HG03342 (cell line): ENCODE data around the gene THEMIS.
"Not testable (repeated sequence)": the region's sequence is repeated elsewhere in the genome, so short reads cannot be mapped to it uniquely, and the experiment has no call there.

Experiments used
- ATAC-seq: cut with Tn5 transposase; IDR thresholded peaks from one replicate; pipeline ENCODE4 v1.9.1; 2021; ENCODE audit warnings: mild to moderate bottlenecking, moderate library complexity; ENCODE audit not compliant: unreplicated experiment

THEMIS gene, protein sequence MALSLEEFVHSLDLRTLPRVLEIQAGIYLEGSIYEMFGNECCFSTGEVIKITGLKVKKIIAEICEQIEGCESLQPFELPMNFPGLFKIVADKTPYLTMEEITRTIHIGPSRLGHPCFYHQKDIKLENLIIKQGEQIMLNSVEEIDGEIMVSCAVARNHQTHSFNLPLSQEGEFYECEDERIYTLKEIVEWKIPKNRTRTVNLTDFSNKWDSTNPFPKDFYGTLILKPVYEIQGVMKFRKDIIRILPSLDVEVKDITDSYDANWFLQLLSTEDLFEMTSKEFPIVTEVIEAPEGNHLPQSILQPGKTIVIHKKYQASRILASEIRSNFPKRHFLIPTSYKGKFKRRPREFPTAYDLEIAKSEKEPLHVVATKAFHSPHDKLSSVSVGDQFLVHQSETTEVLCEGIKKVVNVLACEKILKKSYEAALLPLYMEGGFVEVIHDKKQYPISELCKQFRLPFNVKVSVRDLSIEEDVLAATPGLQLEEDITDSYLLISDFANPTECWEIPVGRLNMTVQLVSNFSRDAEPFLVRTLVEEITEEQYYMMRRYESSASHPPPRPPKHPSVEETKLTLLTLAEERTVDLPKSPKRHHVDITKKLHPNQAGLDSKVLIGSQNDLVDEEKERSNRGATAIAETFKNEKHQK

DNA sequence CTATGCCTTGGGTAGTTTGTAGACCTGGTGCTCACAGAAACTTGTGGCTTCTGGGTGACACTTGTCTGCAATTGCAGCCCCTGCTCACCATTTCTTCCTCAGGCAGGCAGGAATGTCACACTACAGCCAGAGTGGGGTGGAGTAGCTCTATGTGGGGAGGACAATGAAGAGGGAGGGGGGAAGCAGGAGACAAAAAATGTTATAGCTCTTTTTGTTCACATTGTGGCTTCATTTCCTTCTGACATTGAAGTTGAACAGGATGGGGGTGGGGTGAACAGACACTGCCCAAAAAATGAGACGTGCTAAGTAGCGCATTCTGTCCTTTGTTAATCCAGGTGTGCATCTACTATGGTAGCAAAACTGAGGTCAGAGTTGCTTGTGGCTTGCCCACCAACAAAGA lies at the start of gene THEMIS:
TSS of gene THEMIS (minus strand) at position 124 of the 400 bp plus-strand sequence. CDS start 126 bp downstream, outside the sequence.
- no peak for ATAC-seq

DNA sequence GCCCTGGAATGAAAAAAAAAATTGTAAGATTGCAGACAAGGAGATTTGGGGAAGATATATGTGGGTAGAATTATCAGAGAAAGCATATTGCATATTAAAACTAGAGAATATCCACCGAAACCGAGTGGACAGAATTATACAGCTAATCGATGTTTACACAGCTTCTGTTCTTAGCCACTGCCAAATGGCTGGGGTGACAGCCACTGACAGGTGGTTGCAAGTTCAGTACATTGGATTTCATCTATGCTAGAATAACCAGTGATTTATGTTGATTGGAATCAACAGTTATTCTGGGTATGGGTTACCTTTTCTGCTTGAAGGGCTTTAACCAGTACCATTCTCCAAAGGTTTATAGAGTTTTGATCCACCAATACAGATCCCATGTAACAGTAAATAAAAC lies 48.4 kb upstream of the THEMIS start:
- no peak for ATAC-seq

DNA sequence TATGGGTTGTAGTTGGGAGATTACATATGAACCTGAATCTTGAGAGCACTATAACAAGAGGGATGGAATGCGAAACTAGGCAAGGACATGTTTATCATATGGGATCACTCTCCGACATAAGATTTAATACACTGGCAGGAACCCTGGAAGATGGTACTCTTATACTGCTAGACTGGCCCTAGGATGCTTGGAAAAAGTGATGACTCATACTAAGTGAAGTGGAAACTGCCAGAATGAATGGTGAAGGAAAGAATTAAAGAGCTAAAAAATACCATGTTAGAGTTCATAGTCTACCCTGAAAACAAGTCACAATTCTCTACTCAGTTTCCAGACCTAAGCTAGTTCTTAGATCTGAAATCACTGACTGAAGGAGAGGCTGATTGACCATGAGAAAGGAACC lies 45.5 kb upstream of the THEMIS start:
- no peak for ATAC-seq

DNA sequence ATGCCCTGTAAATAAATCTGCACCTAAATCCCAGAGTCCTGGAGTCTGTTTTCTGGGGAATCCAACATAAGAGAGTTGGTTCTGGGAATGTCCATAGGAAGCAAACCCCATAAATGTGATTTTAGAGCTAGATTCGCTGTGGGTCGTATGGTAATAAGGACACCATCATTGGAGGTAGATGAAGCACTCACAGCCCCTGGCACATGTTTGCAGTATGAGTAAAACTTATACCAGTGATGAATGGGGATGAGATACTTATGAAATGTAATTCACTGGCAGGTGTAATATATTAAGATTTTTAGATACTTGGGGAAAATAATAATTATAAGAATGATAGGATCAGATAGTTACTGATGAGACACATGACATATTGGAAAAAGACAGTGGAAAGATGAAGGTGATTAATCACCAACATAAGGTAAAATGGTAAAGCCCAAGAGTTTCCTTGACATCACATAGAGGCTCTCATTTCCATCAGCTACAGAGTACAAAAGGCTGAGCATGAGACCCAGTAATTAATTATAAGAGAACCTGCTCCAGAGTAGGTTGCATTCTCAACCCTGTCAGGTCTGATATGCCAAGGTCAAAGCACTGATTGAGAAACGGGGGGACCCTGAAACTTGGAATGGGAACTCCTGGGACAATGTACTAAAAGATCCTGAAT lies 44.7 kb upstream of the THEMIS start:
- no peak for ATAC-seq

DNA sequence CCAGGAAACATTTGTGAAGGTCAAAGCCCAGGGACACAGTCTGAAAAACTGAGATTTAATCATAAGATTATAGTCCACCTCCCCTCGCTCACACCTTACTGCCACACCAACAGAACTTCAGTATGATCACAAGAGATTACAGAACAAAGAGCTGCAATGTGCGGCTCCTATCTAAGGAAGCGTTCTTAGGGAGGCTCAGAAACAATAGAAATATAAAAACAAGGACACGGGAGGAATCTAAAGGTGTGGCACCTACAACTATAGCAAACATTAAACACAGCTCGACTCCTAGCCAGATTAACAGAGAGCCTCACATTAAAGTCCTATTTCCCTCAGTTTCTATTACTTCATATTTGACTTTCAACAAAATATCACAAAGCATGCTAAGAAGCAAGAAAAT lies 40.4 kb upstream of the THEMIS start:
- ATAC-seq = no peak

DNA sequence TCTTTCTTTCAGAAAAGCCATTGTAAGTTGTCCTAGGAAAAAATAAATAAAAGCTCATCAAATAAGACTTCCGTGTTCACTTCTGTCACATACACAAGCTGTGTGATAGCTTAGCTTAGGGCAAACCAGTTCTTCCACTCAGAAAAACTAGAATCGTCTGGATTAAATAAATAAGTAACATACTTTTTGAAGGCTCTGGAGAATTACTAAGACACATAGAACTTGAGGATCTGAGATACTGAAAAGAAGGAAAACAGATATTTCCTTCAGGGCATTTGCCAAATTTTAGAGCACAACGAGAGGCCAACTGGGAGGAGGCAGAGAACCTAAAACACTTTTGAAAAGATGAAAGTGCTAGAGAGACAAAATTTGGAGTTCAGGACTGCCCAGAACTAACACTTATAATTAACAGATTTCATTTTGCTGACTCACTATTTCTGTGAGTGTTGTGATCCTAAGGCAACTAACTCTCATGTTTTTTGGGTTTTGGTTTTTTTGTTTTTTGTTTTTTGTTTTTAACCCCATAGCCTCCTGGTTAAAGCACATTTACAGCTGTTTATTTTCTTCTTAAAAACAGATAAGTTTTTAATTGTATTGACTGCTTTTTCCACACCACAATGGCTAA lies 38.7 kb upstream of the THEMIS start:
- no peak for ATAC-seq

DNA sequence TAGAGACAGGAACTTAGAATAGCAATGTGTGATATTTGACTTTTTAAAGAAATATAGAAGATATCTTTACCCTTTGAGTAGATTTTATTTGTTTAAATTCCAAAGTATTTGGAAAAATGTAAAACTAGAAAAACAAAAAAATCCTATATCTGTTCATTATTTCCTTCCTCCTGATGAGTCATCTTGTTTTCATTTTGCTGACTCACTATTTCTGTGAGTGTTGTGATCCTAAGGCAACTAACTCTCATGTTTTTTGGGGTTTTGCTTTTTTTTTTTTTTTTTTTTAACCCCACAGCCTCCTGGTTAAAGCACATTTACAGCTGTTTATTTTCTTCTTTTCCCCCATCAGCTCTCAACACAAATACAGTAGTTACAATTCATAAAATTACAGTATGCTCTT lies 37.8 kb upstream of the THEMIS start:
- ATAC-seq = peak; percentile 45

DNA sequence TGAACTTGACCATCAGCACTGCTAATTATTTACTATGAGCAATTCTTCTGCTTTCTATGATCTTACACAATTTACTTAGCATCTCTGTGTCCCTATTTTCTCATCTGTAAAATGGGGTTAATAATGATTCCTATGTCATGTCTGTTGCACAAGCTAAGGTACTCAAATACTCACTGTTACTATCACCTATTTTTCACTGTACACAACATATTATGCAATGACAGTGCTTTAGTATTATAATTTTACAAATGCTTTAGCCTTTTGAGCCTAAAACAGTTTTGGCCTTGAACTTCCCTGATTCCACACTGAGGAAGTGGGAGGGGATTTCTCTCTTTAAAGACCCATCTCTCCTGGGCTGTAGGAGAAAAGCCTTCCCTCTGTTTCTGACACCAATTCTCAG lies 36.9 kb upstream of the THEMIS start:
- ATAC-seq = no peak

DNA sequence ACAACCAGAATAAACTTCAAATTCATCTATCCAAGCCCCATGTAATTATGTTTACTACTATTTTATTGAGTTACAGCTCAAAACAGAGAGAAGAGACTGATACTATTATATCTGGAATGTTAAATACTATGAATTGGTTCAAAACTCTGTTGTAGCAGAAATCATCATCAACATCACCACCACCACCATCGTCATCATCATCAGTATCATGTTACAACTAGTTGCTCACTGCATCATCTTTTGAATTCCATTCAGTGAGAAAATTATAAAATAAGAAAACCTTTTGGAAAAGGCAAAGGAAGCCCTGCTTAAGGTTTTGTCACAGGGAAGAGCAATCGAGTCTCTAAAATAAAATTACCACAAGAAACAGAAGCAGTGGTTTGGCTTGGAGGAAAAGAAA lies 36.2 kb upstream of the THEMIS start:
- ATAC-seq = no peak

DNA sequence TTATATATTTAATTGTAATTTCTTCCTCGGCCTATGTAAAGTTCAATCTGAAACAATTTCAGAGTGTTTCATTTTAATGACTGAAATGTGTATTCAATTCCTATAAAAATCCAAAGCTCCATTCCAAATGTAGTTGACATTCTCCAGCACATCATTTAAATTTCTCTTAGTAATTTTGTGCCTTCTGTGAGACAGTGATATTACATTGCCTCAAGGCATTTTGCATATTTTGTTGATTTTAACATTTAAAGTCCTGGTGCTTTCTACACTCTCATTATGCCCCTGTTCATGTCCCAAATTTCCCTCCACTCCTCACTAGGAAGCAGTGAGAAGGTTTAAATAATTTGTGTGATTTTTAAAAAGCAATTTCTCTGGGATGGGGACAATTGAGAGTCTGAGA lies 34.1 kb upstream of the THEMIS start:
- ATAC-seq = no peak

DNA sequence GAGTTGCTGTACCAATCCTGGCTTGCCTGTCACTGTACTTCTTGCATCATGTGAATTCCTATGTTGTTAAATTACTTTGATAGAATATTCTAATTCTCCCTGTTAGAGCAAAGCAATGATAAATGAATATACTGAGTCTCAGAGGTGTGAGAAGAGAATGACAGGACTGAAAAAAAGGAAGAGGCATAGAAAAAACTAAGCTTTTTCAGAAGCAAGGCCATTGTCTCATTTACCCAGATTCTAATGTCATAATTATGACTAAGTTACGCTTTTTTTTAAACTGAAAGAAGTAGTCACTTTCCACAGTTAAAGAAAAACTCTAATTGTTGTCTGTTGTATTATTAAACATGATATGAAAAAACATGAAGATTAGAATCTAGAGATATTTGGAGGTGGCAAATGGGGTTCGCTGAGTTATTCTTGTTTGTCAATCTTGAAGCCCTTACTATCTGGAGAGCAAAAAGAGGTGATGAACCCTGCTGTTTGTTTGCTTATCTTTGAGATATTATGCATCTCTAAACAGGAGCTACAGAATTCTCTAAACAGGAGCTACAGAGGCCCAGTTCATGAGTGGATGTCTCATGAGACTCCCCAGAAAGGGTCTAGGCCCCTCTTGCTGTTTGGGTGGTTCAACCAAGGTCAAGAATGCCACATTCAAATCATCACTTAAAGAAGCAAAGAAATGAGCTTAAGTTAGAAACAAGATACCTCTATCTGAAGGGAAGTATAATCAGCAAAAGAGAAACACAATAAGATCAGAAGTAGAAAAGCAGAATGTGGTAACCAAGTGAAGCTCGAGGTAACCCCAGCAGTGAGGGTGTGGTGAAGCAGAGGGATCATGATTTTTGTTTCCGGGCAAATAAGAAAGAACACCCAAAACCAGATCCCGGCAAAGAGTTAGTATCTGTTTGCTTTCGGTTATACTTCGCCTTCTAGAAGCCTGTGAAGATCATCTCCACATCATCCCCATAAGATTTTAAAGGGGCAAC lies 33.3 kb upstream of the THEMIS start:
- no peak for ATAC-seq

DNA sequence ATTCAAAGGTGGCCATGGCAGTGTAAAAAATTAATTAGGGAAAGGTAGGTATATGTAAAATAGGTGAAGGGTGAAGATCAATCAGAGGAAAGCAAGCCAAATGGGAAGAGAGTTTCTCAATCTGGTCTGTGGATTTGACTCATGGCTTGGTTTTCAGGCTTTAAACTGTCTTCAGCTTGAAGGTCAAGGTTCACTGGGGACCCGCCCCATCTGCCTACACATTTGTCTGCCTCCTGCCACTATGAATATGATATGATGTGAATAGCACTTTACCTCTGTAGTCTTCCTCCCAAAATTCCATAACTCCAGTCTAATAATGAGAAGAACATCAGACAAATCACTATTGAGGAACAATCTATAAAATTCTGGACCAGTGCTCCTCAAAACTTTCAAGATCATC lies 32.3 kb upstream of the THEMIS start:
- no peak for ATAC-seq

DNA sequence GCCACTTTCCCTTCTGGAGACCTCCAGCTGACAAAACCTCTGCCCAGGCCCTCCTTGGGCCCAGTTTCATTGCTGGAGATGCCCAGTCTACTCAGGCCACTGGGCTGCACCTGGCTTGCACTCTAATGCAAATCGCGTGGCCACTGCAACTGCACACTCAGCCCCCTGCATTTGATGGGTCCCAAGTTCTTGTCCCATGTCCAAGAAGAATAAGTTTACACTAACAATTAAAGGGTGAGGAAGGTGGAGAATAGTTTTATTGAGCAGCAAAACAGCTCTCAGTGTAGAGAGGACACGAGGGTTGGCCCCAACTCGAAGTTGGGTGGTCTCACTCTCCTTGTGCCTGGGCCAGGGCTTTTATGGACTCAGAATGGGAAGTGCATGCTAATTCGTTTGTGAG lies 31.9 kb upstream of the THEMIS start:
- ATAC-seq = no peak

DNA sequence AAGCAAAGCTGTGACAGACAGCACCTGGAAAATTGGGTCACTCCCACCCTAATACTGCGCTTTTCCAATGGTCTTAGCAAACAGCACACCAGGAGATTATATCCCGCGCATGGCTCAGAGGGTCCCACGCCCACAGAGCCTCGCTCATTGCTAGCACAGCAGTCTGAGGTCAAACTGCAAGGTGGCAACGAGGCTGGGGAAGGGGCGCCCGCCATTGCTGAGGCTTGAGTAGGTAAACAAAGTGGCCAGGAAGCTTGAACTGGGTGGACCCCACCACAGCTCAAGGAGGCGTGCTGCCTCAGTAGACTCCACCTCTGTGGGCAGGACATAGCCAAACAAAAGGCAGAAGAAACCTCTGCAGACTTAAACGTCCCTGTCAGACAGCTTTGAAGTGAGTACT lies 25.6 kb upstream of the THEMIS start:
- ATAC-seq = not testable (repeated sequence)

DNA sequence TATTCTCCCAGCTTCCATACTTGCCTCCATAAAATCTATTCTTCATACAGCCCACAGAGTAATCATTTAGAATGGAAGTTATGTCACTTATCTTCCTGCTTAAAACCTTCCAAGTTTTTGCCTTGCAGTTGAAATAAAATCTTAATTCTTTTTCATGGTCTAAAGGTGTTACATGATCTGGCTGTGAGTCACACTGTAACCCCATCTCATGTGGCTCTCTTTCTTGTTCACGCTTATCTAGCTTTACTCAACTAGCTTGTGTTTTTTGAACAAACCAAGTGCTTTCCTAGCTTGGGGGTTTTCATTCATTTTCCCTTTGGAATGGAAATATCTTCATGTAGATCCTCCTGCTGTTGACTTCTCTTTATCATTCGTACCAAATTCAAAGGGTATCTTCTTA lies 23.6 kb upstream of the THEMIS start:
- ATAC-seq = no peak

DNA sequence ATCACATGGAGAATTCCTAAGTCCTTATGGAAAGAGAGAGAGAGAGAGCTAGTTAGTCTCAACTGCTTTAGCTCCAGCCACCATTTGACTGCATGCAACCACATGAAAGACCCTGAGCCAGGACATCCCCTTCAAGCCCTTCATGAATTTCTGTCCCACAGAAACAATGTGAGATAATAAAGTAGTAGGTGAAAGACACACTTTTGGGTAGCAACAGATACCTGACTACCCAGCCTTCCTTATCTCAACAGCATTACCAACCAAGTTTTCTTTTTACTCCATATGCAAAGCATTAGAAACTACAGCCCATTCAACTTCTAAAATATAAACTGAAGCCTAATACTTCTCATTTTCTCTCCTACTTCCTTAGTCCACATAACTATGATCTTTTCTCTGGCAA lies 23.2 kb upstream of the THEMIS start:
- ATAC-seq = no peak

DNA sequence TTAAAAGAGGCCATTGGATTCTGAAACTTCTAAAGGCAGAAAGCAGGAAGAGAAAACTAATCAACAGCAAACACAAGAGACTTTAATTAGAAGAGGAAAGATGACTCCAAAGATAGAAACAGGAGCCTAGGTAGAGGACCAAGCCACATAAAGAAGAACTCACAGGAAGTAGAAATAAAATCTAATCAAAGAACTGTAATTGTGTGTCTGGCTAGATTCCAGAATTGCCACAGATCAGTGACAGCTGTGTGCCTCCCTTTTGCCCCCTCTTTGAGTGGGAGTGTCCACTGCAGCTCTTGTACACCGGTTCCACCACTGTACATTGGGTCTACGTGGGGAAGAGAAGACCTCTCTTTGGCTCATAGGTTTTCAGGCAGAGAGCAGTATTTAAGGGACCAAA lies 22.3 kb upstream of the THEMIS start:
- no peak for ATAC-seq

DNA sequence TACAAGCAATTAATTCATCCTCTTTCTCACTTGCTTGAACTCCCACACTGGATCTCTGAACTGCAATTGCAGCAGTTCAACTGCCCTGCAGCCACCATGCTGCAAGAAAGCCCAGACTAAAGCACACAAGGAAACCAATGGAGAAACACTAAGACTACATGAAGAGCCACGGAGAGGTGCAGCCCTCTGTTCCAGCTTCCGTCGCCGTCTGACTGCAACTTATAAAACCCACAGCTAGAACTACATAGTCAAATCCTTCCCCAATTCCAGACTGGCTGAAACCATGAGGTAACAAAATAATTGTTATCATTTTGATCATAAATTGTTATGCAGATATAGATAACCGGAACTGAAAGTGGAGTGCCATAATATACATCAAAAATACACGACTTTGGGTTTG lies 21.1 kb upstream of the THEMIS start:
- no peak for ATAC-seq

DNA sequence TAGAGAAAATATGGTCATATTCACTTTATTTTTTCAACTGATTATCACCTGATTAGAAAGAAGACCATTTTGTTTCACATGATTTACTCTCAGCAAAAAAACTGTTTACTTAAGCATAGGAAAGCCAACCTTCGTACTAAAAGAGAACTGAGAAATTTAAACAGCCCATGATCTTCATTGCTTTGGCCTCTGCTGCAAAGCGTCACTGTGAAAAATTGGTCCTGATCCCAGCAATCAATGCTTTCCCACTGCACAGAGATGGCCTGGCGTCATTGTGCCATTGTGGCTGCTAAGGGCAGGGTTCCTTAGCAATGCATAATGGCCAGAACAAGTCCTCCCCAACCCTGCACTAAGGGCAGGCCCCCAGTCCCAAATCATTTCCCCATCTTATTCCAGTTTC lies 19.9 kb upstream of the THEMIS start:
- ATAC-seq = no peak
